ENCODE measurements around the gene PARVG.

The PARVG gene, protein sequence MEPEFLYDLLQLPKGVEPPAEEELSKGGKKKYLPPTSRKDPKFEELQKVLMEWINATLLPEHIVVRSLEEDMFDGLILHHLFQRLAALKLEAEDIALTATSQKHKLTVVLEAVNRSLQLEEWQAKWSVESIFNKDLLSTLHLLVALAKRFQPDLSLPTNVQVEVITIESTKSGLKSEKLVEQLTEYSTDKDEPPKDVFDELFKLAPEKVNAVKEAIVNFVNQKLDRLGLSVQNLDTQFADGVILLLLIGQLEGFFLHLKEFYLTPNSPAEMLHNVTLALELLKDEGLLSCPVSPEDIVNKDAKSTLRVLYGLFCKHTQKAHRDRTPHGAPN

DNA sequence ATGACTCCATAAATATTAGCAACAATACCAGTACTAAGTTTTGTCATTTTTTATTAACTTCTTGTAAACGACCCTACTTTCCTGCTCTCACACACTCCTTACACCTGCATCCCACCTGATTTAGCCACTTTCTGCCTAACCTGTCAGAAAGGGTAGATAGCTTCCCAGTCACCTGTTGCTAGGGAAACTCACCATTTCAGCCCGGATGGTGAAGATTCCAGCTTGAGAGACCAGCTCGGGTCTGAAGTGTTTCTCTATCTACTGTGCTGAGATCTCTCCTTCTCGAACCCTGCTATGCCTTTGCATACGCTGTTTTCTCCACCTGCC lies at the start of gene PARVG:
Gene PARVG, plus strand, starts transcription at position 220 of the 327 bp plus-strand sequence. CDS start 2,405 bp downstream, outside the sequence.
- no peak for DNase-seq (ENCODE audit: low read depth in 1 of 2, low spot score in 1 of 2)

DNA sequence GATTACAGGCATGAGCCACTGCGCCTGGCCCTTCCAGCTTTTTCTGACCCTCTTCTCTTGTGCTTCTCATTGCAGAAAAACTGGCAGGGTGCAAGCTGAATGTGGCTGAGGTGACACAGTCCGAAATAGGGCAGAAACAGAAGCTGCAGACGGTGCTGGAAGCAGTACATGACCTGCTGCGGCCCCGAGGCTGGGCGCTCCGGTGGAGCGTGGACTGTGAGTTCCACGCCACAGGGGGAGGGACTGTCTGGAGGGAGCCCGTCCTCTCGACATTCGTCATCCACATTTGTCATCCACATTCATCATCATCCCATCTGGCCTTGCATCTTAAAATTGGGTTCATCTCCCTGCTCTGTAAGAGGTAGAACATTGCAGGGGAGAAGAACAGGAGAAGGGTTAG lies 49.3 kb upstream of the PARVG start:
- DNase-seq (ENCODE audit: low read depth in 1 of 2, low spot score in 1 of 2), result no peak

DNA sequence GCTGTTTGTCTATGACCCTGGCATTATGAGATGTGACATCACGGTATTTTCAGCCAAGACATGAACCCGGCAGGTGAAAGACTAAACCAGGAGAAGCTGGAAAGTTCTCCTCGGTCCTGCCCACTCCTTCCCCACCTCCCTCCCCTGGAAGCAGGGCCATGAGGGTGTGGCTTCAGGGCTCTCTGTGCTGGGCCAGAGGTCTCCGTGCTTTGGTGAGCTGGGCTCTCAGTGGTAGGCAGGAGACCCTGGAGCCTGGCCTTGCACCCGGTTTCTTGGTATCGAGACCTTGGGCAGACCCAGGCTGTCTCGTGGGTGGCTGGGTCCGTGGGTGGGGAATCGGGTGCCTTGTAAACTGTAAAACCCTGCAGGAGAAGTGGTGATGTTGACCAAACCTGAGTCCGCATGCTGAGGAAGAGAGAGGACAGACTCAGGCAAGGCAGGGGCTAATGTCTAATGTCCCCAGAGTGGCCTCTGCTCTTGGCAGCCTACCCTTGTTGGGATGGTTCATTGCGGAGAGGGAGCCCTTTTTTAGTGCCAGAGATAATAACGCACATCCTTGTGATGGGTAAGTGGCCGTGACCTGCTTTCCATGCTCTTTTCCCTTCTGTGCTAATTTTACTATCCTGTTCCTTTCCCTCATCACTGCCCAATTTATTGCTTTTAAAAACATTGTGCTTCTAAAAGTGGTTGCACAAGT lies 48.6 kb upstream of the PARVG start:
- DNase-seq (ENCODE audit: low read depth in 1 of 2, low spot score in 1 of 2), result no peak

DNA sequence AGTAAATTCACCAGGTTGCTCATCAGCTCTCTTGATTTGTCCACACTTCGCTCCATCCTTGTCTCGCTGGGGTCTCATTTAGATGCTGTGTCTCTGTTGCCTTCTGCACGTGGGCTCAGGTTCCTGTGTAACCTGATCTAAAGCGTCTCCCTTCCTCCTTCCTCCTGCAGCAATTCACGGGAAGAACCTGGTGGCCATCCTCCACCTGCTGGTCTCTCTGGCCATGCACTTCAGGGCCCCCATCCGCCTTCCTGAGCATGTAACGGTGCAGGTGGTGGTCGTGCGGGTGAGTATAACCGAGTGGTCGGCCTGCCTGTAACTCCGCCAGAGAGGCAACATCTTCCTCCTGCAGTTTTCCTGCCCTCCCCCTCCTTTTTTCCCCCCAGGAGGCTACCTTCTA lies 48.0 kb upstream of the PARVG start:
- DNase-seq (ENCODE audit: low read depth in 1 of 2, low spot score in 1 of 2), result no peak

DNA sequence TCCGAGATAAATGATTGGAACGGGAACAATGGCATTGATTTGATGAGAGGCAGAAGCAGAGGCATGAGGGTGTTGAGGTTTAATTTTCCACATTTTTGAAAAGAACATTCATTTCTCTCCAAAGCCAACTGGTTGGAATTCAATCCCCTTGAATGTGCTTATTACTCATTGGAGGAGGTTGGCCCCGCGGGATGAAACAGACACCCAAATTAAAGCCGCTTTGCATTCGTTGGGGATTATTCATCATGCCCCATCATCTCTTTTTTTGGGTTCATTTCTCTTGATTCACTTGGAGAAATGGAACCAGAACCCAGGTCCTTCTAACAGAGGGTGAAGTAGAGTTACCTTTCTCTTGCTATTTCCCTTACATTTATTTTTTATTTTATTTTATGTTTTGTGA lies 47.6 kb upstream of the PARVG start:
- DNase-seq (ENCODE audit: low read depth in 1 of 2, low spot score in 1 of 2), result no peak

DNA sequence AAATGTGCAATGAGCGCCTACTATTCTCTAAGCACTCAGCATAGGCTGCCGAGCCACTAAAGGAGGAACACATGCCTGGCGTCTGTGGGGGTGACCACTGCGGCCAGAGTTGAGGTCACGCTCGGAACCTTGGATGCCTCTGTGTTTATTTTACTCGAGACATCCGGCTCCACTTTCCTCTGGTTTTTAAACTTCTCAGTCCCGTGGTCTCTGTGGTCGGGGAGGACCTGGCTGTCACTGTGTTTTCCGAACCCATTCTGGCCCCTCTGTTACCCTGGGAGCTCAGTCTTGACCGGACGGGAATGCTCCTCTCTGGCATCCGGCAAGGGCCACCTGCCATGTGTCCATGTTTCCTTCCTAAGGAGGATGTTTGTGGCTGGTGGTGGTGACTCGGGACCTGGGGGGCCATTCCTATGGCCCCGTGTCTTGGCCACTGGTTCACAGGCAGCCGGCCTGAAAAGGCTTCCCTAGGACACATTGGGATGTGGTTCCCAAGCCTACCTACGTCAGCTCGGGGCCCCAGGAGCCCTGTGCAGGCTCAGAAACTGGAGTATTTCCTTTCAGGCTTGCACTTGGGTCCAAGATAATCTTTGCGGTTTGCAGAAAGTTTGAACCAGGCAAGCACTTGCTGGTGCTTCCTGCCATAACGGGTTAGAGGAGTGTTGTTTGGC lies 46.7 kb upstream of the PARVG start:
- DNase-seq (ENCODE audit: low read depth in 1 of 2, low spot score in 1 of 2), result no peak

DNA sequence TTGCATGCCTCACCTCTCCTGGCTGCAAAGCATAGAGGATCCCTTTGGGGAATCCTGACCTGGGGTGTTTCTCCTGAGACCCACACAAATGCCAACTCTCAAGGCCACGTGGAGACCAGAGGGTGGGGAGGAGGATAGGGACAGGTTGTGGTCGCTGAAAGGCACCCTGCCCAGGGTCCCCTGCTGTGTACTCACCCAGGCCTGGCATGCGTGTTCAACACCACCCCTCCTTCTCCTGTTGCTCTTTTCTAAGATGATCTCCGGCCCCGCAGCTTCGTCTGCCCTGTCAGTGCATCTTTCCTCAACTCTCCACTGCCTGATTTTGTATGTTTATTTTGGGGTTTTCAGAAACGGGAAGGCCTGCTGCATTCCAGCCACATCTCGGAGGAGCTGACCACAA lies 44.6 kb upstream of the PARVG start:
- DNase-seq (ENCODE audit: low read depth in 1 of 2, low spot score in 1 of 2), result no peak

DNA sequence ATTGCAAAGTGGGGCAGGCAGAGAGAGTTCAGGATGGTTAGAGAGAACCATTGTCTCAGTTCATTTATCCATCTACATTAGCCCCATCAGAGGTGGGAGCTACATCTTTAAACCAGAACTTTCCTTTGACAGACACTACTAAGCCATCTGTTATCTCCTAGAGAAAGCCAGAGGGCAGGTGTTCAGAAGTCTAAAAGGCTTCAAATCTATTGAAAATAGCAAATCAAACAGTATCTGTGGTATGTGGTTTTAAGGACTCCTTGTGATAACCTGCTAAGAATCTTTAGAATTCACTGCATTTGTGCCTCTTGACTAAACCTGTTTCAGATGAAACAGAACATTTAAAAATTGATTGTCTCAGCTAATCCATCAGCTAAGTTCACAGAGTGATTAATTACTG lies 43.9 kb upstream of the PARVG start:
- no peak for DNase-seq (ENCODE audit: low read depth in 1 of 2, low spot score in 1 of 2)

DNA sequence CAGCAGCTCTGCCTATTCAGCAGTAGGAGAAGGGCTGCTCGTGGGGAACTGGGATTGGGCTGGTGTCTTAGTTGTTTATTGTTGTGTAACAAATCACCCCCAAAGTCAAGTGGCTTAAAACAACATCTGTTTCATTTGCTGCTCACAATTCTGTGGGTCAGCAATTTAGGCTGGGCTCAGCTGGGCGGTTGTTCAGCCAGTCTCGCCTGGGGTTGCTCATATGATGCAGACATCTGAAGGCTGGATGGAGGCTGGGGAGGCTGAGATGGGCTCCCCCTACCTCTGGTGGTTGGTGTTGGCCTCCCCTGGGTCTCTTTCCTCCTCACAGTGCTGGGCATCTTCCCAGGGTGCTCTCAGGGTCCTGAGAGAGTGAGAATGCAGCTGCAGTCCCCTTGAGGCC lies 43.3 kb upstream of the PARVG start:
- no peak for DNase-seq (ENCODE audit: low read depth in 1 of 2, low spot score in 1 of 2)

DNA sequence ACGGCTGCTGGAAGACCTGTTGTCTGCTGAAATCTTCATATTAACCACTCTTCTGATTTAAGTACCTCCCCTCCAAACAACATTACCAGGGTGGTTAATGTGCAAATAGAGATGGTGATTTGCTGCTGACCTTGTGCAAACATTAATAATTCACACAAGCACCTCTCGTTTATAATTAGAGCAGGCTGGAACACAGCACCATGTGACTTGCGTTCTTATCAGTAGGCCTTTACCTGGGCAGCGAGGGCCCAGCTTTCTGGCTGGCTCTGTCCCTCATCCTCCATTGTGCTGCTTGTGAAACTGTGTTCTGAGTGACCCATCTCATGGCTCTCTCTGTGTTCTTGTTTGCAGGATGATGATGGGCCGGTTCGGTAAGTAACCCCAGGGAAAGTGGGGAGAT lies 41.0 kb upstream of the PARVG start:
- DNase-seq (ENCODE audit: low read depth in 1 of 2, low spot score in 1 of 2), result no peak

DNA sequence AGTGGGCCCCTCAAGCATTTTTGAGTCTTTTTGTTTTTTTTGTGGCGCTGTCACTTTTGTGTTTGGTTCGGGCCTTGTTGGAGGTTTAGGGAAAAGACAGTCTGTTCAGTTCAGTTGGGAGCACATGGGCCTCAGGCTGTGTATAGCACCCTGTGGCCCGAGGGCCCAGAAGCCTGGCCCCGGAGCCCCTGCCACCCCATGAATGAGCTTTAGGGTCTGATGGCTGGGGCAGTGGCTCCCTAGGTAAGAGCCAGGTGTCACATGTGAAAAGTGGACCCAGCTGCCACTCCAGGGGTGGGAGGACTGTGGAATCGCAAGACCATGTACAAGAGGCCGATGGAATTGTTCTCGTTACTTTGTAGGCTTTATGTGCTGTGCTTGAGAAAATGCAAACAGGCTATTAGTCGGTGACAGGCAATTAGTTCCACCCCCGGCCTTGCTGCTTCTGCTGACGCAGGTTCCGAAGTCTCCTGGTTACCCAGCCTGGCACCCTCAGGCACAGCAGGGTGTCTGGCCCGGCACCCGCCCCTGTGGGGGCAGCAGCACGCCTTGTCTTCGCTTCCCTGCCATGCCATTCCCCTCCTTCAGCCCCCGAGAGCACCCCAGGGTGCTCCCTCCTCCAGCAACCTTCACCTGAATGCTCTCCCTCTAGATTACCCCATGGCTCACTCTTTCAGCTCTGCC lies 38.2 kb upstream of the PARVG start:
- no peak for DNase-seq (ENCODE audit: low read depth in 1 of 2, low spot score in 1 of 2)

DNA sequence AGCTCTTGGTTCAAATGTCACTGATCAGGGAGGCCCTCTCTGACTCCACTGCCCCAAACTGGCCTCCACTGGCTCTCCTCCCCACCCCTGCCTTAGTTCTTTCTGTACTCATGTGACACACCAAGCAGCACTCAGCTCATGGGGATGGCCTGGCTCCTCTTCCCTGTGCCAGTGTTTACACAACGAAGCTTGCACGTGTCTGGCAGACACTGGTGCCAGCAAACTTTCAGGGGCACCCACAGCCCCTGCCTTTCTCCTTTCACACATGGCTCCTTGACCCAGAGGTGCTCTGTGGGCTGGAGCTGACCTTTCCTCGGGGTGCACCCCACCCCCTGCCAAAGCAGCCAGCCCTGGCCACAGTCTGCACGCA lies 37.6 kb upstream of the PARVG start:
- no peak for DNase-seq (ENCODE audit: low read depth in 1 of 2, low spot score in 1 of 2)

DNA sequence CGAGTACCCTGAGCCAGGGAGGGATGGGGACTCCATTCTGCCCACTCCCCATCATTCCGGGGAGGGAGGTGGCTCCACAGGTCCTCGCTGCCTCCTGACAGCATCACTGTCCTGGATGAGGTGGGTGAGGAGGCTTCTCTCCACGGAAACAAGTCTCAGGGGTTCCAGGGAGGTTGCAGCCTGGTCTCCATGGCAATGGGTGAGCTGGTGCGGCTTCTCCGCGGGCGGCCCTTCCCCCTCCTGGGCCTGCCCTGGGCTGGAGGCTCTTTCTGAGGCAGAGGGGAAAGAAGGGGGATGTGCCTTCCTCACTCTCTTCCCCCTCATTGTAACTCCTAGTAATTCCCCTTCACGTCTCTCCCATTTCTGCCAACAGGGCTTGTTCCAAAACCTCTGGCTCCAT lies 37.1 kb upstream of the PARVG start:
- no peak for DNase-seq (ENCODE audit: low read depth in 1 of 2, low spot score in 1 of 2)

DNA sequence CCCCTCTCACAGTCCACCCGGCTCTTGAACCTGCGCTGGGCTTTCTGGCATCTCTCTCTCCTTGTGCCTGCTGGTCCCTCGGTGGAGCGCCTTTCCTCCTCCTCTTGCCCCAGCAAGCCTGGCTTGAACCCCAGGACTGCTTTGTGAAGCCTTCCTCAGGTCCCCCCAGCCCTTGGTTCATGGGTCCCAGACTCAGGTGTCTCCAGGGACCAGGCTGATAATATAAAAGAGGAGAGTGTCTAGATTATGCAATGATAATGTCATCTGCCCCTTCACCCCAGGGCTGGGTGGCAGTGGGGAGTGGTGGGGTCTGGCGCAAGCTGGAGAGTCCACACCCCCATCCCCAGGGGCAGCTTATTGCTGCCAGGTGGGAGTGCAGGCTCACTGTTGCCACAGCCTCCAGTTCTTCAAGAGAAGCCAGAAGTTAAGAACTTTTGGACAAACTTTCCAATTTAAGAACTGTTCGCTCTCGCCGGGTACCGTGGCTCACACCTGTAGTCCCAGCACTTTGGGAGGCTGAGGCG lies 36.6 kb upstream of the PARVG start:
- no peak for DNase-seq (ENCODE audit: low read depth in 1 of 2, low spot score in 1 of 2)

DNA sequence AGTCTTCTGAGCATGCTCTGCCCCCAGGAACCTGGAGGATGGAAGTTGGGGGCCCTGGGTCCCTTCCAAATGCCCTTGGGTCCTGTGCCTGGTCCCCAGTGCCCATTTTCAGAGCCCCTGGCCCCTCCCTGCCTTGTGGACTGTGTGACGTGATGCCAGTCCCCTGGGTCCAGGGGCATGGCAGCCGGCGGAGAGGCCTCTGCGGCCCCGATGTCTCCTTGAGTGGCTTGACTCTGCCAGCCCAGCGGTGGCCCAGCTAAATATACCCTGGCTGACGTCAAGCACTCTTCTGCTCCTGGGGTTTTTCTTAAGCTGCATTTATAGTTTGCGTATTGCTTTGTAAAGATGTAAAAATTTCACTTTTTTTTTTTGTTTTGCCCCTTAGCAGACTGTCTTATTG lies 35.2 kb upstream of the PARVG start:
- DNase-seq (ENCODE audit: low read depth in 1 of 2, low spot score in 1 of 2), result no peak

DNA sequence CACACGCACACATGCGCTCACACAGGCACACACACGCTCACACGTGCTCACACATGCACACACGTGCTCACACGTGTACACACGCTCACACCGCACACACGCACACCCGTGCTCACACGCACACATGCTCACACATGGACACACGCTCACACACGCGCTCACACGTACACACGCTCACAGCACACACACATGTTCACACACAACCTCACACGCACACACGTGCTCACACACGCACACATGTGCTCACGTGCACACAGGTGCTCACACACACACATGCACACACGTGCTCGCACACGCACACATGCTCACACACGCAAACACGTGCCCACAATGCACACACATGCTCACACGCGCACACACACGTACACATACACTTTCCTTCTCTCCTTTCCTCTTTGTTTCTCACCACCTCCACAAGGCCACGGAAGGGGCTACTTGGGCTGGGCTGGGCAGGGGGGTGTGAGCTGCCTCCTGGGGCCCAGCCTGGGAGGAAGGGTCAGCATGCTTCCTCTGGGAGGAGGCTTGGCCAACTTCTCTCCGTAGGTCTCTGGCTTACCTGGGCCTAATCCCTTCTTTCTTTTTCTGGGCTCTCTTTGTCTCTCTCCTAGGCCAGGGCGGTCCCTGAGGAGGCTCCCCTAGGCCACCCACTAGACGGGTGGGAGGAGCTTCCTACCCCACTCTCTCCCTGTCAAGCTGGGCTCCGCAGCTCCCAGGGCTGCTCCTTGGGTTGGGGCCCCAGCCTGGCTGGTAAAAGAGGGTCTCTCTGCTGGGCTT lies 34.5 kb upstream of the PARVG start:
- DNase-seq (ENCODE audit: low read depth in 1 of 2, low spot score in 1 of 2), result no peak

DNA sequence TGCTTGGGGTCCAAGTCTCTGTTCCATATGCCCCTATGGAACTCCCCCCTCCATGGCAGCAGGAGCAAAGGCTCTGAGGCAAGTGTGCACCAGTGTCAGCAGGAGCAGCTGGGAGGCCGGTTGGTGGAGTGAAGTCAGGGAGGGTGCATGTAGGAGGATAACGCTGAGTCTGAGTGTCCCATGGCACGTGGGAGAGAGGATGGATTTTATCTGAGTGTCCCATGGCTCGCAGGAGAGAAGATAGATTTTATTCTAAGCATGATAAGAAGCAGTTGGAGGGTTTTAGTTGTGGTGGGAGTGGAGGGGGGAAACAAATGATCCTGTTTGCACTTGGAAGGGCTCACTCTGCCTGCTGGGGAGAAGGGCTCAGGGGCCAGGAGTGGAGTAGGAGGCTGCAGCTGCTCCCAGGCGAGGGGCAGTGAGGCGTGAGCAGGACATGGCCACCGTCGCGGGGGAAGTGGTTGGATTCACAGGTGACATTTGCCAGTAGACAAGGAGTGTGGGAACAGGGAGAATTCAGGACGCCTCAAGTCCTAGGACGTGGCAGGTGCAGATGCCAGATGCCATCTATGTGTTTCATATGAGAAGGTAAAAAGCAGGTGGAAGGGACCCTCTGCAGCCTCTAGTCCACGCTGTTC lies 33.6 kb upstream of the PARVG start:
- DNase-seq (ENCODE audit: low read depth in 1 of 2, low spot score in 1 of 2), result no peak

DNA sequence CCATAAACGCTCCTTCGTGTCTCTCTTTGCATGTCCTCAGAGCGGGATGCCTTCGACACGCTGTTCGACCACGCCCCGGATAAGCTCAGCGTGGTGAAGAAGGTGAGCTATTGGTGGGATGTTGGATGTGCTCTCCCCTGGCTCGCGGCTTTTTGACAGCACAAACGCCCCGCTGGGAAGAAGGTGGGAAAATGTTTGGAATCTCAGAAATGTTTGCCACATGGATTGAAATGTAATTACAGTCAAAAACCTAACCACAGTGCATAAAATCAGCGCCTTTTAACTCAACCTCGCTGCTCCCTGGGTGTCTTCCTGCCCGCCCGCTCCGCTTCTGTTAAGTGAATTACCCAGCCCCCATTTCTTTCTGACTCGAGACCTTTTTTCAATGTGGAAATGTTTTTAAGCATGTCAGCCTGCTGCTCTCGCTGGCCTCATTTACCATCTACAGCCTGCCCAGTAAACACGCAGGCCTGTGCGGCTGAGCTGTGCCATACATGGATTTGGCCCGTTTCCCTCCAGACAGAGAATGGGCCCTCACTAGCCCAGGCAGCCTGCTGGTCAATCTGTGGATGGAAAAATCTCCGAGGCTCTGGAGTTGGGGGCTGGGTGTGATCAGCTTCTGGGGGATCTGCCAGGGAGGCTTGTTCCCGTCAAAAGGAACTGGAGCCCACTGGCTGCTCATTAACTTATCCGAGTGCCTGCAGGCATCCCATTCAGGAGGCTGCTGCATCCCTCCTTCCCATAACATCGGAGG lies 32.7 kb upstream of the PARVG start:
- DNase-seq (ENCODE audit: low read depth in 1 of 2, low spot score in 1 of 2), result no peak

DNA sequence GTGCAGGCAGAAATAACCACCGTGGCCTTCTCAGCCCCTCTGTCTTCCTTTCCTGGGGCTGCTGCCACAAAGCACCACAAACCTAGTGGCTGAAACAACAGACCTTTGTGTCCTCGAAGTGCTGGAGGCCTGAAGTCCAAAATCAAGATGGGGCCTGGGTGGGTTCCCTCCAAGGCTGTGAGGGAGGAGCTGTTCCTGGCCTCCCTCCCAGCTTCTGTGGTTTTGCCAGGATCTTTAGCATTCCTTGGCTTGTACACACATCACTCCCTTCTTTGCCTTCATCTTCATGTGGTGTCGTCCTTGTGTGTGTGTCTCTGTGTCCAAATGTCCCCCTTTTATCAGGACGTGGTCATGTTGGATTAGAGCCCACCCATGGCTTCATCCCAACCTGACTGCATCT lies 29.0 kb upstream of the PARVG start:
- no peak for DNase-seq (ENCODE audit: low read depth in 1 of 2, low spot score in 1 of 2)

DNA sequence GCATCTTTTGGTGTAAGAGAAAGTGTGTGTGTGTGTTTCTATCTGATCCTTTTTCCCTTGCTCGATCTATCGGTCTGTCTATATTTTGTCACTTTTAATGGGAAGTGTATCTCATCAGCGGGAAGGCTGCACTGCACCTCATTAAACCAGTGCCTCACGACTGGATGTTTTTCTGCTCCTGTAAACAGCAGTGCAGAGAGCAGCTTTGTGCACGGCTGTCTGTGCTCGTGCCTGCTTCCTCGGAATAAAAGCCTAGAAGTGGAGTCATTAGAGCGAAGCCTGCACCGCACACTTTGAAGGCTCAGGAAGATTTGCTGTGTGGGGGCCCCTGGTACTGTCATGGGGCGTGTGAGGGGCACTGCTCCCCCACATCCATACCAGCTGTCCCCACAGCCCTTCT lies 27.0 kb upstream of the PARVG start:
- no peak for DNase-seq (ENCODE audit: low read depth in 1 of 2, low spot score in 1 of 2)
